ENCODE measurements around the gene CHD1.

The CHD1 gene

DNA sequence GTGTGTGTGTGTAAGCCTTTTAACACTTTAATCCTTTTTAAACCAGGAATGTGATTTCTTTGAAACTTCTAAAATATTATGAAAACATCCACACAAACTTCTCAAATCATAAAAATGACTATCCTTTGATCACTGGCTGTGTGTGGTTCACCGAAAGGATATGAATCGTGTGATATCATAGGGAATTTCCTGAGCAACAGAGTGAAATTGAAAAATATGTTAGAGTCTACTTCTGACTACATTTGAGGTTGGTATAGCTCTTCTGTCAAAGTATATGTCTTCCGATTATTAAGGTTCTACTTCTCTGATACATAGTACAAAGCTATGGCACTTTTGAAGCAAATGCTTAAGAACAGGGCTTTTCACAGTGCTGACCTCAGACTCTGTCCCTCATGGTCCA is 115.1 kb downstream of the CHD1 start:
- DNase-seq (ENCODE audit: low read depth, low spot score), result no peak

DNA sequence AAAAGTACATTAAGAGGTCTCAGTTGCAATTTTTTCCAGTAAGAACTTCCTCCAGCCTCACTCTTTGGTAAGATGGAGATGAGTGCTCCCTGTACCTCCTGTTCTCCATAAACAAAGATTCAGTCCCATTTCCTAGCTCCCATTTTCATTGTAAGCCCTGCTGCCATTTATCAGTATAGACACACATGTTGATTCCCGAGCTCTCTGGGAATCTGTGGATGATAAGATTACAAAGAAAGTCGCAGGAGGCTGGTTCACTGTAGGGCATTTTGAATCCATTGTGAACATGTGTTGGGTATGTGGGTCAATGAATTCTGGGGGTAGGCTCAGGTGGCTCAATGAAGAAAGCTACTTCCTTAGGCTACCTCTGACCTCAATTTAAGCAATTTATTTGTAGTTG is 118.6 kb downstream of the CHD1 start:
- DNase-seq (ENCODE audit: low read depth, low spot score), result no peak

DNA sequence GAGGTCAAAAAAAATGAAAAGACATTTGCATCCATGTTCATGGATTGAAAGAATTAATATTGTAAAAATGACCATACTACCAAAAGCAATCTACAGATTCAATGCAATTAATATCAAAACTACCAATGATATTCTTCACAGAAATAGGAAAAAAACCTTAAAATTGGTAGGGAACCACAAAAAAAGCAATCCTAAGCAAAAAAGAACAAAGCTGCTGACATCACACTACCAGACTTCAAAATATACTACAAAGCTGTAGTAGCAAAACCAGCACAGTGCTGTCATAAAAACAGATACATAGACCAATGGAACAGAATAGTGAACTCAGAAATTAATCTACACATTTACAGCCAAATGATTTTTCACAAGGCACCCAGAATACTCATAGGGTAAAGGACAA is 121.0 kb downstream of the CHD1 start:
- DNase-seq (ENCODE audit: low read depth, low spot score), result no peak

DNA sequence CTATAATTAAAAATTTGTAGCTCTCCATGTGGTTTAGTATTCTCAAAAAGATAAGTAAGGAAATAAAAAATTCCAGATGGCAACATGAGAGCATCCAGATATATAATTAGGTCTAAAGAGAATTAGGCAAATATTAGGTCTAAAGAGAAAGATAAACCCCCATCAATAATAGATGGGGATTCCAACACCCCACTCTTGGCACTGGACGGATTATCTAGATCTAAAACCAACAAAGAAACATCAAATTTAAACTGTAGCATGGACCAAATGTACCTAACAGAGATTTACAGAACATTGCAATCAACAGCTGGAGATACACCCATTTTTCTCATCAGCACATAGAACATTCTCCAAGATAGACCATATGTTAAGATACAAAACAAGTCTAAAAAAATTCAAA is 123.7 kb downstream of the CHD1 start:
- no peak for DNase-seq (ENCODE audit: low read depth, low spot score)

DNA sequence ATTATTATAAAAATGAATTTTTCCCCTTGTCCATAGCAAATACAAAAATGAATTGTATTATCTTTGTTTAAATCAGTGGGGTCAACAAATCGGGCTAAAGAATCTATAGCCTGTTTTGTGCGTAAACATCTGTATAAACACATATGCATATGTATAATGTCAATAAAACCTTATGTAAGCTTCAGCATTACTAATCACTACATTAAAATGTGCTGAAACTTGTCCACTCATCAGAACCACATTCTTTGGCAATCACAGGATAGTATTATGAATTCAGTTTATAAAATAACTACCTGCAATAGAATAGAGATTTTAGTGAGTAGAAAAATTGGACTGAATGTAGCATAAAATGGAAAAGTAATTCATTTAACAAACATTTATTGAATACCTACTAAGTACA is 124.7 kb downstream of the CHD1 start:
- no peak for DNase-seq (ENCODE audit: low read depth, low spot score)
